Right lobe of liver (tissue), 6 donors: ENCODE results near the gene CCN2. TPM values are rescaled to one million over a fixed set of nuclear protein-coding genes. Genes with fewer than 3 reads are reported as not detected.

Experiments
- ATAC-seq, 4 donors: fragments of 200-7000 bp; cut with Tn5 transposase; one replicate each; pipeline ENCODE4 v1.9.1; 2020; ENCODE audit warnings: mild to moderate bottlenecking in 4 of 4, moderate library complexity in 4 of 4
- DNase-seq, 3 donors: peaks; one replicate each; pipeline ENCODE4 v3.0.0-alpha.2; 2020
- H3K27ac ChIP-seq, 3 donors: fragments of 200-600 bp; one replicate each; pipeline ENCODE4 v1.8.0; 2022
- H3K27me3 ChIP-seq, 2 donors: fragments of 200-600 bp; one replicate each; pipeline ENCODE4 v1.8.0; 2022
- H3K36me3 ChIP-seq, 4 donors: fragments of 200-600 bp; sonication (generic) in 1 of 4; one replicate each; pipeline versions ENCODE4 v1.5.1 to v1.8.0; 2017 to 2022; ENCODE audit warnings: control low read depth in 1 of 4
- H3K4me1 ChIP-seq, 4 donors: fragments of 200-600 bp; sonication (generic) in 1 of 4; one replicate each; pipeline versions ENCODE4 v1.5.1 to v1.8.0; 2017 to 2022; ENCODE audit warnings: control low read depth in 1 of 4
- H3K4me3 ChIP-seq, 3 donors: fragments of 200-600 bp; one replicate each; pipeline ENCODE4 v1.8.0; 2022
- H3K9me3 ChIP-seq, 4 donors: fragments of 200-600 bp; sonication (generic) in 1 of 4; one replicate each; pipeline versions ENCODE4 v1.5.1 to v1.8.0; 2017 to 2022; ENCODE audit warnings: control low read depth in 1 of 4
- CTCF ChIP-seq, 4 donors: fragments of 200-600 bp in 3 of 4; fragments of 450-650 bp in 1 of 4; IDR thresholded peaks; one replicate each; pipeline versions ENCODE4 v1.5.1 to v1.8.0; 2016 to 2022; ENCODE audit warnings: antibody characterized with exemption in 4 of 4, mild to moderate bottlenecking in 2 of 4
- POLR2A ChIP-seq: fragments of 450-650 bp; IDR thresholded peaks from one replicate; pipeline ENCODE4 v1.6.1; 2017; ENCODE audit warnings: antibody characterized with exemption, mild to moderate bottlenecking
- WGBS: methylation state at CpG from one replicate; pipeline ENCODE4 v1.1.6; 2018; ENCODE audit warnings: low coverage, low lambda C conversion rate; ENCODE audit not compliant: insufficient coverage; ENCODE audit errors: missing lambda C conversion rate; 5-methylcytosine and 5-hydroxymethylcytosine counted together
- intact Hi-C, 2 donors: fragments of 100-400 bp; cut with DNase I; formaldehyde crosslinking; loops; one replicate each; pipeline versions ENCODE4 v1.11.2 to v1.14.1; 2022
- total RNA-seq, 6 experiments: library from RNA; depleted of rRNA in 2 of 6; stranded (reverse); fragments of >200 nt in 2 of 6; fragmentation: NEBNext Ultra II Directional in 3 of 6; extraction: Animal tissue kit (Norgen Biotek cat#: 25700) in 3 of 6; gene quantifications; one replicate each; pipeline versions ENCODE4 v1.1.0 to v1.2.4, GENCODE V29; 2016 to 2023
- donor health status: DM: no; HTN: yes; CAD: no.
- donor health status: DM: no; HTN: no; CAD: no.
- donor health status: DM: no; HTN: no; CAD: no.
- donor health status: DM: no; HTN: yes; CAD: no.
- donor health status: DM: no; HTN: yes; CAD: no.

CCN2 gene
- total RNA-seq, 6 experiments from 2014 or later, result 3.4 to 82.9 (median 54.3) TPM

GRCh38 chr6:131945971-131946370 is 5.2 kb downstream of the CCN2 start:
- Histone ChIP-seq H3K27me3 (no peaks in the 10 kb centered on the region), H3K36me3 (peaks cover 0 to 7% (median 5%) of the 10 kb centered on the region in 4 donors), H3K9me3 (no peaks in the 10 kb centered on the region), H3K4me1 (peaks cover 0 to 7% (median 0%) of the 10 kb centered on the region in 4 donors), H3K4me3 (no peak overlapping the region), H3K27ac (no peak overlapping the region)
- 86% methylated on average over 1 of the region's 1 CpG for WGBS
- no peak for TF ChIP-seq CTCF (IDR thresholded peaks at IDR 0.05)
- TF ChIP-seq POLR2A, result no peak
- no peak for DNase-seq
- intact Hi-C loops, result no loop called here
- no peak for ATAC-seq

DNA sequence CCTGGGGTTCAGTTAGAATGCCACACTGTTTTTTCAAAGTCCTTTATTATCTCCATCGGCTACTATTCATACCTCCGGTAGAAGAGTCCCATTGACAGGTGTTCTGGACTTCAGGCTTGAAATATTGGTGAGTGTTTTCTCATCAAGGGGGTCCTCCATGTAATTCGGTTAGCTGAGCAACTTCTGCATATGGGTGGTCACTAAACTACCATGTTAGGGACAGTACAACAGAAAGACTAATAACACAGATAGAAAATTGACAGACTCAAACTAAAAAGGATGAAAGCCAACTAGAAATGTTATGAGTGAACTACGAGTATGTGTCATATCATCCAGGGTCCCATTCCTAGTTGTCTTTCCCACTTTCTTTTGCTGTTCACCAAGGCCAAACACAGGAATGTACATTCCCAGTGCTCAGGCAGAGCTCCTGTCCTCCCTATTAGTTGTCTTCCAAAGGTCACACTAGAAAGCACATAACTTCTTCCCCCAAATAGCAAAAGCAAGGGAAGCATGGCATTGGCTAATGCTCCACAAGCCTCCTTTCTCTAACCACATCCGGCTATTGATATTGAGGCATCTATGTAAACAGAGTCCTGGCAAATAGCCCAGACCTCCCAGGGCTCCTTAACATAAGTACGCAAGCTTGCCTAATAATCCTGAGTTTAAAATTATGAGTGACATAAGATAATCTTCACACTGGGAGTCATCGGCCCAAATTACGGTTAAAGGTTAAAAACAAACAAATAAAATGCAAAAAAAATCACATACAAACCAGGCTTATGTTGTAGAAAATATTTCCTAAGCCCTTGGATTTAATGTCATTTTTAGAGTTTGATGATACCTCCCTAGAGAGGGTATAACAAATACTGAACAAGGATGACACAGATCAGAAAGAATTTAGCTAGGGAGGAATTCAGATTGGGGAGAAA is 13.2 kb downstream of the CCN2 start:
- H3K36me3 ChIP-seq, result no peaks in the 10 kb centered on the region
- H3K4me3 ChIP-seq, result no peak overlapping the region
- H3K27ac ChIP-seq, result no peak overlapping the region
- DNase-seq (peak in 1 of 3 donors; percentile 31), ATAC-seq (peak in 3 of 4 donors; percentile 52 to 84 (median 66))
- 71% methylated on average over 8 of the region's 8 CpGs for WGBS
- H3K27me3 ChIP-seq, result no peaks in the 10 kb centered on the region
- intact Hi-C loops, result no loop called here
- no peaks in the 10 kb centered on the region for H3K9me3 ChIP-seq
- H3K4me1 ChIP-seq, result no peaks in the 10 kb centered on the region
- TF ChIP-seq CTCF (IDR thresholded peaks at IDR 0.05), result no peak
- no peak for TF ChIP-seq POLR2A

GRCh38 chr6:131937226-131937625 is 13.9 kb downstream of the CCN2 start:
- 50% methylated on average over 1 of the region's 2 CpGs for WGBS
- H3K27me3 ChIP-seq, result no peaks in the 10 kb centered on the region
- no peak for TF ChIP-seq POLR2A
- no peak for TF ChIP-seq CTCF (IDR thresholded peaks at IDR 0.05)
- no peak overlapping the region for H3K4me3 ChIP-seq
- intact Hi-C loops, result no loop called here
- no peak for DNase-seq
- H3K36me3 ChIP-seq, result no peaks in the 10 kb centered on the region
- no peaks in the 10 kb centered on the region for H3K4me1 ChIP-seq
- ATAC-seq, result no peak
- H3K27ac ChIP-seq, result no peak overlapping the region
- no peaks in the 10 kb centered on the region for H3K9me3 ChIP-seq

- DNase-seq (no peak), ATAC-seq (peak in 1 of 4 donors; percentile 46)
- no peaks in the 10 kb centered on the region for H3K27me3 ChIP-seq
- WGBS, result 50% methylated on average over 4 of the region's 4 CpGs
- no peaks in the 10 kb centered on the region for H3K36me3 ChIP-seq
- H3K27ac ChIP-seq, result no peak overlapping the region
- H3K4me1 ChIP-seq, result peaks cover 0 to 7% (median 3%) of the 10 kb centered on the region in 4 donors
- no peak for TF ChIP-seq POLR2A
- no peaks in the 10 kb centered on the region for H3K9me3 ChIP-seq
- intact Hi-C loops, result no loop called here
- H3K4me3 ChIP-seq, result no peak overlapping the region
Measured at GRCh38 chr6:131936156-131936555, 15.0 kb downstream of the CCN2 start.

DNA sequence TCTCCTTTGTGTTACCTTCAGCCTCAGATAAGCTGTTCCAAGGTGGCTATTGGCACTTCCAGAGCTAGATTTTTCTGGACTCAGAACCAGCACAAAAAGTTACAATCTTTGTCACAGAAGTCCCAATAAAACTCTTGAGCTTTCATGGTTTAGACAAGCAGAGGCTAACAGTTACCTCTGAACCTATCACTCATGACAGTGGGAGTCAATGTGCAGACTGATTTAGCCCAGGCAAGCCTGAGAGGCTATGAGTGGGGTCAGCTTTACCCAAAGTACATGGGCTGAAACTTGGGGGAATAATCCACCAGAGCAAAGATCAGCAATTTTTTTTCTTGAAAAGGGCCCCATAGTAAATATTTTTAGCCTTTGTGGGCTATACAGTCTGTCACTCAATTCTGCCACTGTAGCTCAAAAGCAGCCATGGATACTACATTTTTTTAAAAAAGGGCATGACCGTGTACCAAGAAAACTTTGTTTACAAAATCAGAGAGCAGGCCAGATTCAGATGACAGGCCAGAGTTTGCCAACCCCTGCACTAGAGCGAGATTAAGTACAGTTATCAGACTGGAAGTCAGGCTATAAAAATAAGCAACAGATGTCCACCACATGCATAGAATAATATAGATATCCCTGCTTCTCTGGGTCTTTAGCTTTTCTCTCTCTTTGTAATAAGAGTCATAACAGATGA is 20.0 kb downstream of the CCN2 start:
- Histone ChIP-seq H3K36me3 (no peaks in the 10 kb centered on the region), H3K4me3 (no peak overlapping the region), H3K9me3 (no peaks in the 10 kb centered on the region), H3K4me1 (peaks cover 0 to 12% (median 5%) of the 10 kb centered on the region in 4 donors), H3K27me3 (no peaks in the 10 kb centered on the region), H3K27ac (no peak overlapping the region)
- DNase-seq, result no peak
- WGBS, result 4% methylated on average over 2 of the region's 2 CpGs
- ATAC-seq, result peak; percentile 71 to 86 (median 76)
- TF ChIP-seq CTCF (IDR thresholded peaks at IDR 0.05), result no peak
- TF ChIP-seq POLR2A, result no peak
- intact Hi-C loops, result no loop called here
